Neural progenitor cell (in vitro differentiated cells): Measurements from ENCODE around the gene MRPL21. TPM values are rescaled to one million over a fixed set of nuclear protein-coding genes. Genes with fewer than 3 reads are reported as not detected.

Experiments used
- DNase-seq: peaks from one replicate; pipeline ENCODE4 v3.0.0-alpha.2; 2016; ENCODE audit warnings: low spot score
- H2AFZ ChIP-seq: fragments of 200-600 bp; sonication (generic); replicated peaks from 2 replicates; pipeline ENCODE4 v1.6.1; 2016; ENCODE audit warnings: antibody characterized with exemption
- H3F3A ChIP-seq: fragments of 200-600 bp; sonication (generic); 2 replicates; pipeline ENCODE4 v1.6.1; 2016; ENCODE audit warnings: antibody characterized with exemption, low read depth
- H3K27ac ChIP-seq: fragments of 200-600 bp; sonication (generic); 2 replicates; pipeline ENCODE4 v1.5.1; 2016; ENCODE audit warnings: mild to moderate bottlenecking
- H3K27me3 ChIP-seq: fragments of 200-600 bp; sonication (generic); 2 replicates; pipeline ENCODE4 v1.6.1; 2016; ENCODE audit warnings: mild to moderate bottlenecking, moderate library complexity
- H3K36me3 ChIP-seq: fragments of 200-600 bp; sonication (generic); 2 replicates; pipeline ENCODE4 v1.5.1; 2016
- H3K4me1 ChIP-seq: fragments of 200-600 bp; sonication (generic); 2 replicates; pipeline ENCODE4 v1.6.1; 2016; ENCODE audit warnings: mixed run types
- H3K4me2 ChIP-seq: fragments of 200-600 bp; sonication (generic); 2 replicates; pipeline ENCODE4 v1.6.1; 2016
- H3K4me3 ChIP-seq: fragments of 200-600 bp; sonication (generic); 2 replicates; pipeline ENCODE4 v1.5.1; 2016
- H3K79me2 ChIP-seq: fragments of 200-600 bp; sonication (generic); 2 replicates; pipeline ENCODE4 v1.6.1; 2016; ENCODE audit warnings: low read depth
- H3K9ac ChIP-seq: fragments of 200-600 bp; sonication (generic); 2 replicates; pipeline ENCODE4 v1.6.1; 2016
- H3K9me3 ChIP-seq: fragments of 200-600 bp; sonication (generic); 2 replicates; pipeline ENCODE4 v1.5.1; 2016; ENCODE audit warnings: low read depth
- H4K20me1 ChIP-seq: fragments of 200-600 bp; sonication (generic); 2 replicates; pipeline ENCODE4 v1.6.1; 2016; ENCODE audit warnings: low read depth
- H3K27ac Mint-ChIP-seq: 3 replicates; pipeline ENCODE4 v1.8.0; 2021; ENCODE audit warnings: mixed read lengths
- H3K27me3 Mint-ChIP-seq: 2 replicates; pipeline ENCODE4 v1.8.0; 2022; ENCODE audit warnings: low read depth, mild to moderate bottlenecking, inconsistent platforms, moderate library complexity, mixed read lengths; ENCODE audit not compliant: insufficient read depth
- H3K36me3 Mint-ChIP-seq: 3 replicates; pipeline ENCODE4 v1.8.0; 2021; ENCODE audit warnings: mixed read lengths
- H3K4me1 Mint-ChIP-seq: 3 replicates; pipeline ENCODE4 v1.8.0; 2021; ENCODE audit warnings: mixed read lengths
- H3K4me3 Mint-ChIP-seq: 3 replicates; pipeline ENCODE4 v1.8.0; 2021; ENCODE audit warnings: mild to moderate bottlenecking, moderate library complexity, mixed read lengths
- H3K9me3 Mint-ChIP-seq: 3 replicates; pipeline ENCODE4 v1.8.0; 2020; ENCODE audit warnings: mixed read lengths
- CTCF ChIP-seq: fragments of 200-600 bp; sonication (generic); IDR thresholded peaks from 2 replicates; pipeline ENCODE4 v1.5.1; 2017; ENCODE audit warnings: antibody characterized with exemption, mild to moderate bottlenecking
- EZH2 ChIP-seq: fragments of 200-600 bp; sonication (generic); IDR thresholded peaks from 2 replicates; pipeline ENCODE4 v1.6.1; 2017; ENCODE audit warnings: antibody characterized with exemption, mild to moderate bottlenecking, moderate library complexity
- EZH2phosphoT487 ChIP-seq: fragments of 200-600 bp; sonication (generic); IDR thresholded peaks from 2 replicates; pipeline ENCODE4 v1.6.1; 2017; ENCODE audit warnings: antibody characterized with exemption
- total RNA-seq: library from RNA; depleted of rRNA; stranded (reverse); fragments of >200 nt; gene quantifications from 2 replicates; pipeline ENCODE4 v1.2.3, GENCODE V29; 2015; ENCODE audit warnings: low replicate concordance

MRPL21 gene
- total RNA-seq, 1 donor from 2014 or later, result 32.3 TPM

GRCh38 chr11:68870470-68870869, 33.2 kb downstream of the MRPL21 start:
- no peak for DNase-seq
- H3K27ac Mint-ChIP-seq, result no peak overlapping the region

GRCh38 chr11:68868221-68868835, 35.3 kb downstream of the MRPL21 start:
- H3K27ac Mint-ChIP-seq, result no peak overlapping the region
- Histone ChIP-seq H3K9me3 (no peaks in the 10 kb centered on the region), H3K9ac (no peak overlapping the region), H3K27me3 (peaks cover 29% of the 10 kb centered on the region), H3K79me2 (no peaks in the 10 kb centered on the region), H3K4me2 (no peak overlapping the region), H3K4me3 (no peak overlapping the region), H3K27ac (no peak overlapping the region), H2AFZ (no peak overlapping the region), H4K20me1 (no peaks in the 10 kb centered on the region), H3K4me1 (peaks cover 11% of the 10 kb centered on the region), H3K36me3 (no peaks in the 10 kb centered on the region), H3F3A (no peaks in the 10 kb centered on the region)
- peaks cover 2% of the 10 kb centered on the region for H3K27me3 Mint-ChIP-seq
- H3K4me3 Mint-ChIP-seq, result no peak overlapping the region
- DNase-seq, result no peak
- peaks cover under 1% of the 10 kb centered on the region for H3K36me3 Mint-ChIP-seq
- no peak for TF ChIP-seq EZH2phosphoT487
- TF ChIP-seq EZH2, result no peak
- TF ChIP-seq CTCF, result no peak
- H3K9me3 Mint-ChIP-seq, result peaks cover 3% of the 10 kb centered on the region
- peaks cover 17% of the 10 kb centered on the region for H3K4me1 Mint-ChIP-seq

More at GRCh38 chr11:68870470-68870869, 33.2 kb downstream of the MRPL21 start:
- peak overlapping the region; percentile 33 for H3K4me3 ChIP-seq
- Mint-ChIP-seq H3K27me3 (peaks cover 2% of the 10 kb centered on the region), H3K4me3 (peak overlapping the region; percentile 67), H3K36me3 (no peaks in the 10 kb centered on the region), H3K4me1 (peaks cover 17% of the 10 kb centered on the region), H3K9me3 (no peaks in the 10 kb centered on the region)
- H4K20me1 ChIP-seq, result no peaks in the 10 kb centered on the region
- H3K79me2 ChIP-seq, result no peaks in the 10 kb centered on the region
- H3K27ac ChIP-seq, result no peak overlapping the region
- no peaks in the 10 kb centered on the region for H3F3A ChIP-seq
- H3K4me2 ChIP-seq, result peak overlapping the region; percentile 75
- no peaks in the 10 kb centered on the region for H3K9me3 ChIP-seq
- no peaks in the 10 kb centered on the region for H3K36me3 ChIP-seq
- peaks cover 11% of the 10 kb centered on the region for H3K4me1 ChIP-seq
- H2AFZ ChIP-seq, result no peak overlapping the region
- no peak overlapping the region for H3K9ac ChIP-seq
- no peak for TF ChIP-seq EZH2
- no peak for TF ChIP-seq CTCF
- no peak for TF ChIP-seq EZH2phosphoT487
- H3K27me3 ChIP-seq, result peaks cover 29% of the 10 kb centered on the region

- DNase-seq, result no peak
- H3K36me3 ChIP-seq, result no peaks in the 10 kb centered on the region
- H3K9me3 ChIP-seq, result no peaks in the 10 kb centered on the region
- H3K4me2 ChIP-seq, result no peak overlapping the region
- H2AFZ ChIP-seq, result no peak overlapping the region
- no peak overlapping the region for H3K27ac ChIP-seq
- Mint-ChIP-seq H3K27me3 (peaks cover 2% of the 10 kb centered on the region), H3K4me1 (peaks cover 17% of the 10 kb centered on the region), H3K36me3 (peaks cover 4% of the 10 kb centered on the region), H3K27ac (no peak overlapping the region), H3K4me3 (no peak overlapping the region), H3K9me3 (peaks cover 11% of the 10 kb centered on the region)
- TF ChIP-seq EZH2phosphoT487, result no peak
- no peak for TF ChIP-seq CTCF
- TF ChIP-seq EZH2, result no peak
- H3K4me3 ChIP-seq, result no peak overlapping the region
- H3K79me2 ChIP-seq, result no peaks in the 10 kb centered on the region
- H3K27me3 ChIP-seq, result peaks cover 29% of the 10 kb centered on the region
- no peaks in the 10 kb centered on the region for H4K20me1 ChIP-seq
- no peak overlapping the region for H3K9ac ChIP-seq
- H3K4me1 ChIP-seq, result peaks cover 11% of the 10 kb centered on the region
- no peaks in the 10 kb centered on the region for H3F3A ChIP-seq
Measured at GRCh38 chr11:68867066-68867465, 36.6 kb downstream of the MRPL21 start.
